ENCODE results near the gene C19orf47.

C19orf47 gene

DNA sequence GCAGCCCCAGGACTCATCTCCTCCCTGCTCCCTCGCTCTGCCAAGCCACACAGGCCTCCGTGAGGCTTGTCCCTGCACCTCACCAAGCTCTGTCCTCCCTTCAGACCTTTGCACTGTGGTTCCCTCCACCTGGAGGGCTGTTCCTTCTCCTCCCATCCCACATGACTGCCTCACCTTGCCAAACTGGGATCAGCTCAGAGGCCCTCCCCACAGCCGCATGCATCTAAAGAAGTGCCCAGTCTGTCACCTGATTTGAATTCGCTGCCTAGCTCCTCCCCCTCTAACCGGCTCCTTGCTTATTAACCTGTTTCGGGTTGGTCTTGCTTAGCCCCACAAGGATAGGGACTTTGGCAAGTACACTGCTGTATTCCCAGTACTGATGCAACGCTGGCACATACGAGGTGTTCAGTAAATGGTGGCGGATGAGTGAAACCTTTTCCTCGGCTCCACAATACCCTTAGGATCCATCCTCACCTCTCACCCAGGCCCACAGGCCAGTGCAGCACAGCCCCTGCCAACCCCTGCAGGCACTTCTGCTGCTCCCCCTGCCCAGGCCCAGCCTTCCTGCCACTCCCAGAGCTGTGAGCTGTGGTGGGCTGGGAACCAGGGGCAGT, 67.5 kb downstream of the C19orf47 start:
- DNase-seq: no peak

DNA sequence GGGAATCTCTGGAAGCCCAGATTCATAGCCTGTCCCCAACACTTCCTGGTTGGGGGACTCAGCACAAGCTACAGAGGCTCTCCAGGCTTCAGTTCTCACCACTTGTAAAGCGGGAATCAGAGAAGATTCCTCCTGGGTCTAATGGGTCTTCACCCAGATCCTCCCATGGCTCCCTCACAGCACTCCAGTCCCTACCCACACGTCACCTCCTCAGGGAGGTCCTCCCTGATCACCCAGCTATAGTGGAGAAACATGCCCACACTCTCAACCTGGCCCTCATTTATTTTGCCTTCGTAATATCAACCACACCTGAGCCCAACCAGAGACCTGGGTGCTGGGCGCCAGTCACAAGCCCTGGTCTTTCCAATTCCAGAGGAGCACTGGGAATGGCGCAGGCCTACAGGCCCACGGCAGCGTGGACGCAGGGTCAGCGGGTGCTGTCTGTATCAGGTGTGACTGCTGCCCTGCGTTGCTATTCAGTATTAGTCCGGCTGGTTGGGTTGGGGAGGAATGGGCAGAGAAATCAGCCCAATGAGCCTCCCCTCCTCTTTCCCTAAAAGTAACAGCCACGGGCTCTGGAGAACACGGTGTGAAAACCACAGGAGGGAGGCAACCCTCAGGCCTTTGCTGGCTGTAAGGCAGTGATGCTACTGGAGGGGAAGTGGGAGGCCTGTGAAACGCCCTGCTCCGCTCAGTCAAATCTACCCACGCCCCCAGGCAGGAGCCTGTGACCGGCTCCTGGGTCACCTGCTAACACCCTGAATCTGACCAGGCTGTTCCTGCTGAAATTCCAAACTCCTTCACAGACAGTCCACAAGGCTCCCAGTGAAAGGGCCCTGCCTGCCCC, 68.2 kb downstream of the C19orf47 start:
- DNase-seq: peak; percentile 25 to 43 (median 31)

DNA sequence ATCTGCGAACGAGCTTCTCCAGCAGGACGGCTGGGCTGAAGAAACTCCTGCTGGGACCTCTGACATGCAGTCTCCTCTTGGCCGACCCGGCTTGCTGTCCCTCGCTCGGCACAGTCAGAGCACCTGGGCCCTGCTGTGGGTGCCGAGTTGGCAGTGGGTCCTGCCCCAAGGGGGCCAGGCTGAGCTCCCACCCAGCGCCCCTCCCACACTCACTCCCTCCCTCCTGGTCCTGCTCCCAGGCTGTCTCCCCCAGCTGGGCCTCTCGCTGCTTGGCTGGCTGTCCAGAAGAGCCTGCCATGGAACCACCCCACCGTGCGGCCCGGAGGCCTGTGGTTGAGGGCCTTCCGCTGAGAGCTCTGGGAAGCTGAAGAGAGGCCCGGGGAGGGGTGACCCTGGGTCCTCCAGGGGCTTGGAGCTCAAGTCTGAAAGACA, 69.1 kb downstream of the C19orf47 start:
- DNase-seq: no peak

DNA sequence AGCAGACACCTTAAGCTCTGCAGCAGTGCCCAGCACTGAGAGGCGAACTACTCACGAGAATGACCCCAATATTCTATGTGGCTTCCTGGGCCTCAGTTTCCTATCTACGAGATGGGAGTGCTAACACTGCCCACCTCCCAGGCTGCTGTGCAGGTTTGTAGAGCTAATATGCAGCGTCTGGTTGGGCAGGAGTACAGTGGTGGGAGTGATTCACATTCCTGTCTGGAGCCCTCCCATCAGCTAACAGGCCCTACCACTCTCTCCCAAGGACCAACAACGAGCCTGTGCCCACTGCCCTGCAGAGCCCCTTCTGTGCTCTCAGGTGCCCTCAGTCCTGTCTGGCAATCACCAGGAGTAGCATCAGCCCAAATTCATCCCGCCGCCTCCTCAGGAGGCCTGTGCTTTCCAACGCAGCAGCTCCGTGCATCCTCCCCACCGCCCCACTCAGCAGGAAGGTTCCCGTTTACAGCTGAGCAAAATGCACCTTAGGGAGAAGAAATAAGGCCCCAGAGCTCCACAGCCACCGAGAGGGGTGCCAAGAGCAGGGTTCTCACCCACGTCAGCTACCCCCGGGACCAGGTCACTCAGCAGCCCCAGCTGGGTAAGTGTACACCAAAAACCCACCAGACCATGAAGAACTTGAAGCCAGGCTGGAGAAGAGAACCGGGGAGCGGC, 69.7 kb downstream of the C19orf47 start:
- DNase-seq: no peak

DNA sequence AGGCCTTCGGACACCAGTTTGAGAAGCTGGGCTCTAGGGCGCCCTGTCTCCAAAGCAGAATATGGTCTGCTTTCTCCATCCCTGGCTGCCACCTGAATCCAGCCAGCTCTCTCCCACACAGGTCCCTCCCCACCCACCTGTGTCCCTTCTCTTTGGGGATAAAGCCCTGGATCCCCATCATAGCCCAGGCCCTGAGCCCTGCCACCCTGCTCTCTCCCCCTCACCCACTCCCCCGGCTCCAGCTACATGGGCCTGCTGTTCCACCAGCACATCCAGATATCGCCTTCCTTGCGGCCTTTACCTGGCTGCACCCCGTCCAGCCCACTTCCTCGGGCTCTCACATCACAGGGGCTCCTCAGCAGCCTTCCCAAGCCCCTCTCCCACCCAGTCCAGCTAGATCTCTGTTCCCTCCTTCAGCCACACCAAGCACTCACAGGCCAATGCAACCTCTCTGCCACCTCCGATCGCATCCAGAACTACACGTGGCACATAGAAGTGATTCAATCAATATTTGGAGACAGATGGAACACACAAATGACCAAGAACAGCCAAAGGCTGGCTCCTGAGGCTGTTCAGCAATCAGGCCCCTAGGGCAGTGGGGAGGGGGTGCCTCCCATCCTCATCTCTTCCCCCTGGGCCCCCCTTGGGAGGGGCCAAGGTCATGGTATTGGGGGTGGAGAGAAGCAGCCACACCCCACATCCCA, 70.7 kb downstream of the C19orf47 start:
- no peak for DNase-seq

DNA sequence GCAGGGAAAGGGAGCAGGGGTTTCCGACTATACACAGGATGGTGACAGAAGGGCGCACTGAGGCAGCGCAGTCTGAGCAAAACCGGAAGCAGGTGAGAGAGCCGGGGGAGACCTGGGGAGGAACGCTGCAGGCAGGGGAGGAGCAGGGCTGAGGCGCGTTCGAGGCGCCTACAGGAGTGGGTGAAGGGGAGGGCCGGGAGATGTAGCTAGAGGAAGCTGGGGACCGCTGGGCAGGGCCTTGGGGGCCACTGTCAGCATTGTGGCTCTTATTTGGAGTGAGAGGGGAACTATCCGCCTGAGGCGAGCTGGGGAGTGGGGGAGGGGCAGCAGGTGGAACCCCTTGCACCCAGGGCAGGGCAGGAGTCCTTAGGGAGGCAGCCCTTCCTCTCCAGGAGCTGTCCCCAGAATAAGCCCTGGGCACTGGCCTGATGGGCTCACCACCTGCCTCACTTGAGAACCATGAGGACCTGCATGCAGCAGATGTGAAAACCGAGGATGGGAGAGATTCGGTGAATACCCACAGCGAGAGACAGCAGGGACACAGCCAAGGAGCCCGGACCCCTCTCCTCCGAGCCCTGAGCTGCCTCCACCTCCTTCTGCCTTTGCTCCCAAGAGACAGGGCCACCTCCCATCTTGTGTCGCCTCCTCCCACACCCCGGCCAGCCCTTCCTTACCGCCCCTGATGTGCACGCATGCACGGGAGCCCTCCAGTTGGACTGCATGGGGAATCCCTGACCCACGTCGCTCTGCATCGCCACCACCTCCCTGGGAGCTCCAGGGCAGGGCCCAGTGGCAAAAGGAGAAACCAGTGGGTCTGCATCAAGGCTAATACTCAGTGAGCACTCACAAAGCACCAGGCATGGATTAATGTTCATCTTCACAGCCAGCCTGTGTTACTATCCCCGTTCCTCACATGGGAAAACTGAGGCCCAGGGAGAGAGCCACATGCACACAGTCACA, 73.3 kb downstream of the C19orf47 start:
- DNase-seq: peak in 2 of 3 donors; percentile 29 to 38

DNA sequence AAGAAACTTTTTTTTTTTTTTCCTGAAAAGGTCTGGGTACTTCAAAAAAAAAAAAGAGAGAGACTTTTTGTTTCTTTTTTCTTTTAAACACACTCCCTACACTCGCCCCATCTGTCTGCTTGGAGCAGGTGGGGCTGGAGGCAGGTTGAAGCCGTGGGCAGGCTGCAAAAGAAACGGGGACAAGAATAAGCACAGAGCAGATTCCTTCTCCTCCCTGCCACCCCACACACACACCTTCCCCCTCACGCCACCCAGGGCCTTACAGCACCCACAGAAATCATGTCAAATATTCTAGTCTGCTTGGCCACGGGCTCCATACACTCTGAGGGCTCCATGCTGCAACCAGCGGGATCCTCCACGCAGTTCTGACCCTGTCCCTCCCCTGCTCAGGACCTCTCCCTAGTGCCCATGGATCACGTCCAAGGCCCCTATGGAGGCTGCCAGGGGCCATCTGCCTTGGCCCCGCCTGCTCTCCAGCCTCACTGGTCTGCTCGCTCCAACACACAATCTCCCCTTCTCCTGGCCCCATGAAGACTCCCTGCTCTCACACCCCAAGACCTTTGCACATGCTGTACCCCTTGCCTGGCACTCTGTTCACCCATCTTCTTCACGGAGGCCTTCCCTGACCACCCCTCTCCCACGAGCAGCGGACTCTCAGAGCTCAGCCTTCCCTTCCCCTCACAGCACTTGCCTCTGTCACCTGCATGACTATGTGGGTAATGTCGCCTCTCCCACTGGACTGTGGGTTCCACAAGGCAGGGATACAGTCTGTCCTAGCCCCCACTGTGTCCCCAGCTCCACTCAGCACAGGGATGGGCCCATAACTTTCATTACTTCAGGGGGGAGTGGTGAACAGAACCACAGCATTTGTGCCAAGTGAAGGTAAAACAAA, 74.5 kb downstream of the C19orf47 start:
- DNase-seq: no peak

DNA sequence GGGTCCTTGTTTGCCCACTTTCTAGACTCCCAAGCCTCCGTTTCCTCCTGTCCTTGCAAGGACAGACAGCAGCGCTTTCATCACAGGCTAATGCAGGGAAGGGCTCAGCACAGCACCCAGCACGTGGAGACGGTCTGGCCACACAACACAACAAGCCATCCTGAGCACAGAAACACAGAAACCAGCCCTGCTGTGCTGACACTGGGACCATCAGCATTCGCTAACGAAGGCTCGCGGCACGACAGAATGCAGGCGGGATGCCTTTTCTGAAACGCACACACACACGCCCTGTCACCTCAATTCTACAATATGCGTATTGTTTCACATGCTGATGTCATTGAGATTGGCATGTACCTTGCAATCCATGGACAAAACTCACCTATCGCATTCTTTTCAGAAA, 75.9 kb downstream of the C19orf47 start:
- no peak for DNase-seq

DNA sequence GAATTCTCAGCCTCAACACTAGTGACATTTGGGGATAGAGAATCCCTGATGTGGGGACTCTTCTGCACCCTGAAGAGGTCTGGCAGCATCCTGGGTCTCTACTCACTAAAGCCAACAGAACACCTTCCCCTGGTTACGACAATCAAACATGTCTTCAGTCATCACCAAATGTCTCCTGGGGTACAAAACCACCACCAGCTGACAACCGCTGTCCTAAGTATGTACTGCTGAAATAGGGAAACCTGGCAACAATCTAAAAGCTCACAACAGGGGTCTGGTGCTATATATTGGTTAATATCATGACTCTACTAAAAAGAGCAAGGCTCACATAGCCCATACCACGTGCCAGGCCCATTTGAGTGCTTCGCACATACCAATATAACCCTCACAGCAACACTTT, 76.5 kb downstream of the C19orf47 start:
- DNase-seq: no peak

DNA sequence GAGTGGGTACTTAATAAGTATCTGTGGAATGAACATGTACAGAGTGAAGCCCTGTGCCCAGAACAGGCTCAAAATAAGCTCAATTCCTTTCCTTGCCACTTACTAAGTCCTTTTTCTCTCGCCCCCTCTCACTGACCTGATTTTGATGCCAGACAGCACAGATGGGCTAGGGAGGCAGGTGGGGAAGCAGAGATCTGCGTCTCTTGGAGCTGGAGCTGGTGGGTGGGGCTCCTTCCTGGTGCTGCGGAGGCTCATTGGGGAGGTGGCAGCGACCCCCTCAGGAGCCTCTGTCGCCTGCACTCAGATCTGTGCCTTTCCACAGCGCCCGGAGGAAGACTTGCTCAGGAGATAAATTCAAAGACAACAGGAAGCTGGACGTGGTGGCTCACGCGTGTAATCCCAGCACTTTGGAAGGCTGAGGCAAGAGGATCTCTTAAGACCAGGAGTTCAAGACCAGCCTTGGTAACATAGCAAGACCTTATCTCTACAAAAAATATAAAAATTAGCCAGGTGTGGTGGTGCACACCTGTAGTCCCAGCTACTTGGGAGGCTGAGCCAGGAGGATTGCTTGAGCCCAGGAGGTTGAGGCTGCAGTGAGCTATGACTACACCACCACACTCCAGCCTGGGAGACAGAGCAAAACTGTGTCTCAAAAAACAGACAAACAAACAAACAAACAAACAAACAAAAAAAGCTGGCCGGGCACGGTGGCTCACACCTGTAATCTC, 77.7 kb downstream of the C19orf47 start:
- no peak for DNase-seq

Data from suppressor macrophage treated with lipopolysaccharide for 1 hour (primary cell).